ENCODE data around the gene CHEK1.
"Not testable (repeated sequence)": the region's sequence is repeated elsewhere in the genome, so short reads cannot be mapped to it uniquely, and the experiment has no call there.

Gene CHEK1

GRCh38 chr11:125701858-125702621 lies 77.1 kb downstream of the CHEK1 start:
- Mint-ChIP-seq H3K27ac (no peak overlapping the region), H3K36me3 (no peaks in the 10 kb centered on the region), H3K9me3 (no peaks in the 10 kb centered on the region), H3K27me3 (peaks cover 21% of the 10 kb centered on the region), H3K4me3 (no peak overlapping the region), H3K4me1 (no peaks in the 10 kb centered on the region)
- peak; percentile 47 for ATAC-seq

GRCh38 chr11:125704686-125705085 lies 79.7 kb downstream of the CHEK1 start:
- not testable (repeated sequence) for H3K4me3 Mint-ChIP-seq, H3K27me3 Mint-ChIP-seq, H3K36me3 Mint-ChIP-seq, ATAC-seq, H3K27ac Mint-ChIP-seq, H3K4me1 Mint-ChIP-seq, H3K9me3 Mint-ChIP-seq

DNA sequence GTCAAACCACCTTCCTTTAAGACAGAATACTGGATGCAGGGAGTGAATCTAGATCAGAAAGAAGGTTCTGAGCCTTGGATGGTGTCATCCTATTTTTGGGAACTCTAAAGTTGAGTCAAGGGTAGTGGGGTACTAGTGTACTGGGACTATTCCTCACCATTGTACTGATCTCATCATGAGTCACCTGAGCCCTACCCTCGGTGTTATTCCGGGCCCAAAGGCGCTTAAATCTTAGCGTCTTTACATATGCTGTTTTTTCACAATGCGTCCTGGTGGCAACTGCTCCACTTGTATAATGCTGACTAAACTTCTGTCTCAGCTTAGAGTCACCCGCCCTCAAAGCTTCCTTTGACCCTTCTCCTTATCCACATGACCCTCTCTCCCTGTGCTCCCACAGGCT lies 95.8 kb downstream of the CHEK1 start:
- Mint-ChIP-seq H3K4me1 (no peaks in the 10 kb centered on the region), H3K4me3 (no peak overlapping the region), H3K27ac (no peak overlapping the region), H3K9me3 (peaks cover 3% of the 10 kb centered on the region), H3K36me3 (no peaks in the 10 kb centered on the region), H3K27me3 (peaks cover 23% of the 10 kb centered on the region)
- no peak for ATAC-seq

DNA sequence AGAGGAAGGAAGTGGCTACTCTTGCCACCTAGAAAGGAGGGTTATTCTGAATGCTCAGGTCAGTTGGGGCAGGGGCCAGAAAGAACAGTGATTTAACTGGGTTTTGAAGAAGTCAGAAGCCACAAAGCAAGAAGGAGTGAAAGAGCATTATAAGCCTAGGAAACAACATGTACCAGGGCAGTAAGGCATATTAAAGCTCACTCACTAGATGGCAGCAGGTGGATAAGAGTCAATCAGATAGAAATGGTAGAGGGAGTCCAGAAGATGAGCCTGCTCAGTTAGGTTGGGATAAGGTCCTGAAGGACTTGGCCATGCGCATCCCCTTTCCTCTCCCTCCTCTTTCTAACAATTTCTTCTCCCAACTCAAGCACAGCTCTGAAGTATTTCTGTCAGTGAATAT lies 99.2 kb downstream of the CHEK1 start:
- Mint-ChIP-seq H3K4me1 (no peaks in the 10 kb centered on the region), H3K27me3 (peaks cover 26% of the 10 kb centered on the region), H3K4me3 (no peak overlapping the region), H3K9me3 (peaks cover 3% of the 10 kb centered on the region), H3K27ac (no peak overlapping the region), H3K36me3 (no peaks in the 10 kb centered on the region)
- peak; percentile 44 for ATAC-seq
